ENCODE measurements around the gene BDP1. TPM values are rescaled to one million over a fixed set of nuclear protein-coding genes. Genes with fewer than 3 reads are reported as not detected.

BDP1 gene
- total RNA-seq, 1 donor from 2014 or later = 32.5 TPM

DNA sequence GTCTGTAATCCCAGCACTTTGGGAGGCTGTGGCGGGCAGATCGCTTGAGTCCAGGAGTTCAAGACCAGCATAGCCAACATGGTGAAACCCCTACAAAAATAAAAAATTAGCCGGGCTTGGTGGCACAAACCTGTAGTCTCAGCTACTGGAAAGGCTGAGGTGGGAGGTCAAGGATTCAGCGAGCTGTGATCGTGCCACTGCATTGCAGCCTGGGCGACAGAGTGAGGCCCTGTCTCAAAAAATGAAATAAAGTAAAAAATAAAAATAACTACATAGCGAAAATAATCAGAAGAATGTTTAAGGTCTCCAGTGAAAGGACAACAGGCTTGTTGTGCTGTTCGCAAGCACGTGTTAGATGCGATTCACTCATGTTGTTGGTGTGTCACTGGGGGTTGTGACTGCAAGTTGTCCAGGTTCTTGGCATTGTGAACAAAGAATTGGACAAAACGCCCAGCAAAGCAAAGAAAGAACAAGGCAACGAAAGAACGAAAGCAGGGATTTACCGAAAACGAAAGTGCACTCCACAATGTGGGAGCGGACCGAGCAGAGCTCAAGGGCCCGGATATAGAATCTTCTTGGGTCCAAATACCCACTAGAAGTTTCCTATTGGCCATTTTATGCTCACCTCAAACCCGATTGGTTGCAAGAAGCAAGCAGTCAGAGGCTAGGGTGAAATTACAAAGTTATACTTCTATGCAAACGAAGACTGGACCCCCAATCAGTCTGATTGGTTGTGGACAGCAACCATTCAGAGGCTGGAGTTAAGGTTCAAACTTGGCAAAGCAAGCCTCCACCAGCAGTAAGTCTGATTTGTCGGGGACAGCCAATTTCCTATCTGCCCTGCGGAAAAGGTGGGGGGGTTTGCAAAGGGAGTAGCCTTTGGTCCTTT, 130.8 kb downstream of the BDP1 start:
- peaks cover 19% of the 10 kb centered on the region for H3K4me1 Mint-ChIP-seq
- H3K27ac Mint-ChIP-seq = peak overlapping the region; percentile 99
- no peaks in the 10 kb centered on the region for H3K27me3 Mint-ChIP-seq (ENCODE audit: low read depth)
- no peak for DNase-seq (ENCODE audit: low spot score in 2 of 2, unreplicated experiment in 2 of 2)
- peaks cover 2% of the 10 kb centered on the region for H3K36me3 Mint-ChIP-seq
- no peak for TF ChIP-seq CTCF (IDR thresholded peaks at IDR 0.05; ENCODE audit: unreplicated experiment)
- H3K9me3 Mint-ChIP-seq = no peaks in the 10 kb centered on the region
- H3K4me3 Mint-ChIP-seq = peak overlapping the region; percentile 87

DNA sequence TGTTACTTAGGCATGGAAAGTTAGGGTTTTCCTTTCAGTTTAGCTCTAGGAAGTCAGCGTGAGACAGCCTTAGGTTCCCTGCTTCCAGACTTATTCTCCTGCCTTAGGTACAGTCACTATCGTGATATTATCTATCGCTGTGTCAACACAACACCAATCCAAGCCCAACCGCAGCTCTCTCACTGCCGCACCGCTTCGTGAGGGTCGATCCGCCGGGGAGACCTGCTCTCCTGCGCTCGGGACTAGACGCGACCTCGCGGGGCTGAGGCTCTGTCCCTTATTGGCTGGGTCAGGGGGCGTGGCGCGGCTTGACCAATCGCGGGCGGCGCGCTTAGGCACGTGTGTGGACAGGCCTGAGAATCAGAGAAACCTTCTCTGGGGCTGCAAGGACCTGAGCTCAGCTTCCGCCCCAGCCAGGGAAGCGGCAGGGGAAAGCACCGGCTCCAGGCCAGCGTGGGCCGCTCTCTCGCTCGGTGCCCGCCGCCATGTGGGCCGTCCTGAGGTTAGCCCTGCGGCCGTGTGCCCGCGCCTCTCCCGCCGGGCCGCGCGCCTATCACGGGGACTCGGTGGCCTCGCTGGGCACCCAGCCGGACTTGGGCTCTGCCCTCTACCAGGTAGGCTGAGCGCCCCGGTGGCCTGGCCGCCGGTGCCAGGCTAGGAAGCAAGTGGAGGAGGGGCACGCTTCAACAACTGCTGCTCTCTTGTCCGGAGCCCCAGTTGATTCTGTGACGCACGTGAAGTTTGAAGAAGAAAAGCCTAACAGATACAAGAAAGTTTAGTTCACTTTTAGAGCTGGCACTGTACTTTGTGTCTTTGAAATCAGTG, 131.7 kb downstream of the BDP1 start, which contains the start of gene MCCC2:
TSS of gene MCCC2 (plus strand) at position 400 of the 825 bp plus-strand sequence. CDS start at position 486, 86 bp downstream.
- H3K36me3 Mint-ChIP-seq = peaks cover 2% of the 10 kb centered on the region
- H3K27me3 Mint-ChIP-seq (ENCODE audit: low read depth) = no peaks in the 10 kb centered on the region
- no peaks in the 10 kb centered on the region for H3K9me3 Mint-ChIP-seq
- peak within 1 kb of the TSS; percentile 99 for H3K27ac Mint-ChIP-seq
- peak; percentile 89 to 97 for DNase-seq (ENCODE audit: low spot score in 2 of 2, unreplicated experiment in 2 of 2)
- H3K4me1 Mint-ChIP-seq = peaks cover 19% of the 10 kb centered on the region
- H3K4me3 Mint-ChIP-seq = peak within 1 kb of the TSS; percentile 87
- TF ChIP-seq CTCF (IDR thresholded peaks at IDR 0.05; ENCODE audit: unreplicated experiment) = no peak

DNA sequence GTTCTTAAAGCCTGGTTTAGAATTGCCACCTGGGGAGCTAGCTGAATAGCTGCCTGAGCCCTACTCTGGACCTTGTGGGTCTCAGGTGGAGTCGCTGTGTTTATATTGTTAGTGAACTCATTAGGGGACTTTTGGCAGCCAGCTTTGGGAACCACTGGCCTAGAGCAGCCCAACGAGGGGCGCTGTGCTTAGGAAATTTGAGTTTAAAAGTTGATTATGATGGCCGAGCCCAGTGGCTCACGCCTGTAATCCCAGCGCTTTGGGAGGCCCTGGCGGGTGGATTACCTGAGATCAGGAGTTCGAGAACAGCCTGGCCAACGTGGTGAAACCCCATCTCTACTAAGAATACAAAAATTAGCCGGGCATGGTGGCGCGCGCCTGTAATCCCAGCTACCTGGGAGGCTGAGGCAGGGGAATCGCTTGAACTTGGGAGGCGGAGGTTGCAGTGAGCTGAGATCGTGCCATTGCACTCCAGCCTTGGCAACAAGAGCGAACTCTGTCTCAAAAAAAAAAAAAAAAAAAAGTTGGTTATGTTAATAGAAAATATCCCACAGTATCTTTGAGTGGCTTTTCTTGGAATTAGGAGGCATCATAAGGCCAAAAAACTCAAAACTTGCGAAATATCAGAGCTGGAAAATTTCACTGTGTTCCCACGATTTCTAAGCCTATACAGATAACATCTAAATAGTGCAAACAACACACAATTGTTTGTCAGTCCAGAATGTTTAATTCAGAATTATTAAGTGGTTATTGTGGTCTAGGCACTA, 132.5 kb downstream of the BDP1 start:
- DNase-seq (ENCODE audit: low spot score in 2 of 2, unreplicated experiment in 2 of 2) = no peak
- no peak for TF ChIP-seq CTCF (IDR thresholded peaks at IDR 0.05; ENCODE audit: unreplicated experiment)
- Mint-ChIP-seq H3K4me3 (peak overlapping the region; percentile 87), H3K9me3 (no peaks in the 10 kb centered on the region), H3K36me3 (peaks cover 2% of the 10 kb centered on the region), H3K27me3 (ENCODE audit: low read depth) (no peaks in the 10 kb centered on the region), H3K27ac (peak overlapping the region; percentile 99), H3K4me1 (peaks cover 19% of the 10 kb centered on the region)

DNA sequence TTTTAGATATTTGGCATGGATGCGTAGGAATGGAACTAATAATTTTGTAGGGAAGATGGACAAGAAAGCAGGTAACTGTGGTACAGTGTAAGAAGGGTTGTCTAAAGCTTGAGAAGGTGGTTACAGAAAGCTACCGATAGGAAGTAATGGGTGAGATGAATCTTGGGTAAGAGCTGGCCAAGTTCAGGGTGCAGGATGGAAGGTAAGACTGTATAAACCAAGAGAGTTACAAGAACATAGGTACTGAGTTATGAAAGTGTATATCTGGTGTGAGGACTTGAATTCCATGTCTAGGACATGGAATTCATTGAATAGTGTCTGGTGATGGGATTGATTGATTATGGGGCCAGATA, 133.1 kb downstream of the BDP1 start:
- Mint-ChIP-seq H3K27me3 (ENCODE audit: low read depth) (no peaks in the 10 kb centered on the region), H3K9me3 (no peaks in the 10 kb centered on the region), H3K36me3 (peaks cover 2% of the 10 kb centered on the region), H3K27ac (no peak overlapping the region), H3K4me3 (peak overlapping the region; percentile 87), H3K4me1 (peaks cover 19% of the 10 kb centered on the region)
- DNase-seq (ENCODE audit: low spot score in 2 of 2, unreplicated experiment in 2 of 2) = no peak
- no peak for TF ChIP-seq CTCF (IDR thresholded peaks at IDR 0.05; ENCODE audit: unreplicated experiment)

GRCh38 chr5:71589903-71590302, 134.5 kb downstream of the BDP1 start:
- Mint-ChIP-seq H3K36me3 (no peaks in the 10 kb centered on the region), H3K27me3 (ENCODE audit: low read depth) (no peaks in the 10 kb centered on the region)
- no peak for DNase-seq (ENCODE audit: low spot score in 2 of 2, unreplicated experiment in 2 of 2)

More at GRCh38 chr5:71589903-71590302, 134.5 kb downstream of the BDP1 start:
- H3K4me3 Mint-ChIP-seq = no peak overlapping the region
- no peak overlapping the region for H3K27ac Mint-ChIP-seq
- H3K4me1 Mint-ChIP-seq = peaks cover 19% of the 10 kb centered on the region
- TF ChIP-seq CTCF (IDR thresholded peaks at IDR 0.05; ENCODE audit: unreplicated experiment) = no peak
- H3K9me3 Mint-ChIP-seq = no peaks in the 10 kb centered on the region

Measured in mesothelial cell of epicardium (in vitro differentiated cells).